GM10847 (cell line): ENCODE measurements around the gene PON1.

Experiments used
- POLR2A ChIP-seq: IDR thresholded peaks from 2 replicates; pipeline ENCODE4 v1.6.1; 2011; ENCODE audit not compliant: insufficient read length; ENCODE audit errors: extremely low read depth

Gene PON1

GRCh38 chr7:95290166-95290830, 34.0 kb downstream of the PON1 start:
- no peak for TF ChIP-seq POLR2A

- TF ChIP-seq POLR2A: no peak
These were observed 38.2 kb downstream of the PON1 start for GRCh38 chr7:95286096-95286495.

- no peak for TF ChIP-seq POLR2A
These were observed 44.9 kb downstream of the PON1 start for GRCh38 chr7:95279417-95279816.

- no peak for TF ChIP-seq POLR2A
These were observed 48.2 kb downstream of the PON1 start for GRCh38 chr7:95276114-95276513.

GRCh38 chr7:95269640-95270039, 54.7 kb downstream of the PON1 start:
- TF ChIP-seq POLR2A: no peak

GRCh38 chr7:95267754-95268153, 56.6 kb downstream of the PON1 start:
- TF ChIP-seq POLR2A: no peak

GRCh38 chr7:95265634-95266033, 58.7 kb downstream of the PON1 start:
- TF ChIP-seq POLR2A: no peak

- no peak for TF ChIP-seq POLR2A
These were observed 59.9 kb downstream of the PON1 start for GRCh38 chr7:95264363-95264891.

- no peak for TF ChIP-seq POLR2A
These were observed 60.5 kb downstream of the PON1 start for GRCh38 chr7:95263785-95264362.

GRCh38 chr7:95262875-95263274, 61.5 kb downstream of the PON1 start:
- no peak for TF ChIP-seq POLR2A

- TF ChIP-seq POLR2A: no peak
These were observed 62.4 kb downstream of the PON1 start for GRCh38 chr7:95261895-95262415.

- TF ChIP-seq POLR2A: no peak
These were observed 68.6 kb downstream of the PON1 start for GRCh38 chr7:95255691-95256090.

- TF ChIP-seq POLR2A: no peak
These were observed 70.3 kb downstream of the PON1 start for GRCh38 chr7:95253986-95254385.

GRCh38 chr7:95251966-95252365, 72.4 kb downstream of the PON1 start:
- TF ChIP-seq POLR2A: no peak

GRCh38 chr7:95250571-95250970, 73.8 kb downstream of the PON1 start:
- no peak for TF ChIP-seq POLR2A
